Breast epithelium (tissue), 3 donors: Measurements from ENCODE around the gene PTPRM.

ENCODE experiments used
- CTCF ChIP-seq, 3 donors: fragments of 450-650 bp; IDR thresholded peaks; one replicate each; pipeline ENCODE4 v1.5.1; 2016 to 2017; ENCODE audit warnings: antibody characterized with exemption in 3 of 3, mild to moderate bottlenecking in 3 of 3, moderate library complexity in 3 of 3
- POLR2A ChIP-seq: fragments of 450-650 bp; IDR thresholded peaks from one replicate; pipeline ENCODE4 v1.6.1; 2016; ENCODE audit warnings: antibody characterized with exemption, mild to moderate bottlenecking, moderate library complexity
- POLR2AphosphoS5 ChIP-seq, 3 donors: sonication (generic); formaldehyde crosslinking; IDR thresholded peaks; one replicate each; pipeline ENCODE4 v1.6.1; 2017; ENCODE audit warnings: antibody characterized with exemption in 3 of 3

GRCh38 chr18:7957297-7957696, 390.2 kb downstream of the PTPRM start:
- TF ChIP-seq CTCF (IDR thresholded peaks at IDR 0.05) (no peak), POLR2AphosphoS5 (IDR thresholded peaks at IDR 0.05) (no peak), POLR2A (no peak)
